ENCODE data around the gene IFNGR2. TPM values are rescaled to one million over a fixed set of nuclear protein-coding genes. Genes with fewer than 3 reads are reported as not detected.
"Not testable (repeated sequence)": the region's sequence is repeated elsewhere in the genome, so short reads cannot be mapped to it uniquely, and the experiment has no call there.

IFNGR2 gene
- total RNA-seq, 1 donor from 2014 or later, result 34.6 TPM

- H3K36me3 ChIP-seq, result peaks cover 20% of the 10 kb centered on the region
- H3K4me3 ChIP-seq, result no peak overlapping the region
- DNase-seq, result no peak
- H3K9me3 ChIP-seq (replicated peaks), result no peaks in the 10 kb centered on the region
- H3K27me3 ChIP-seq (ENCODE audit: low read depth), result no peaks in the 10 kb centered on the region
- H3K27ac ChIP-seq (replicated peaks), result peak overlapping the region; percentile 72
- intact Hi-C loops (cut with micrococcal nuclease), result no loop called here
- peaks cover 26% of the 10 kb centered on the region for H3K4me1 ChIP-seq
- no peak for TF ChIP-seq CTCF (IDR thresholded peaks at IDR 0.05; ENCODE audit: borderline replicate concordance)
These were observed 42.9 kb upstream of the IFNGR2 start for GRCh38 chr21:33360281-33360680.

DNA sequence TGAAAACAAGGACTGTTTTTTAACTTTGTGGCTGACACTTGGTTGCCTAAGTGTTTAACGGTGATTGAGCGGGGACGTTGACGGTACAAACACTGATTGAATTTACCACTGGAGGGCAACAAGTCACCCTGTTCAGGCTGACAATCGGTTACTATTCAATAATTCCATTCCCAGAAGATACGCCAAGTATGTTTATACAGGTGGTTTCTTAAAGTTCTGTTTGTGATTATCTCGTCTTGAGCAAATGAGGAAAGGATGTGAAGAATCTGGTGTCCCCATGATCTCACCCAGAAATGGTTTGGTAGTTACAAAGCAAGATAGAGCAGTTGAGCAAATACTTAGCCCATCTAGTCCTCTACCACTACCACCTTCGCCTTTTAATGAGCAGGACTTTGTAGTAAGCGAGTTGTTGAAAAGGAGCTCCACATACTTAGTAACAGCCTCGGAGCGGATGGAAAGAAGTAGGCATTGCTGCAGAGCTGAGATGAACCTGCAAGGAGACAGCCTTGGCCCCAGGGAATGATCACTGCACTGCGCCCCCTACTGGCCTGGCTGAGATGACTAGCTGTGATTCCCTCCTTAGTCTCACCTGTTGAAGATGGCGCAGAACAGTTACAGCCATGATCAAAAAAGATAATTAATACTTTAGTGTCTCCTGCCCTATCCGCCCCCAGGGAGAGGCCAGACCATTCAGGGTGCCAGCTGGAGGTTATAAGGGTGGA is 42.2 kb upstream of the IFNGR2 start:
- peak; percentile 83 for TF ChIP-seq CTCF (IDR thresholded peaks at IDR 0.05; ENCODE audit: borderline replicate concordance)
- H3K36me3 ChIP-seq, result peaks cover 12% of the 10 kb centered on the region
- peak overlapping the region; percentile 72 for H3K27ac ChIP-seq (replicated peaks)
- H3K27me3 ChIP-seq (ENCODE audit: low read depth), result no peaks in the 10 kb centered on the region
- peak overlapping the region; percentile 58 for H3K4me3 ChIP-seq
- H3K4me1 ChIP-seq, result peaks cover 26% of the 10 kb centered on the region
- peak; percentile 72 for DNase-seq
- intact Hi-C loops (cut with micrococcal nuclease), result no loop called here
- no peaks in the 10 kb centered on the region for H3K9me3 ChIP-seq (replicated peaks)

DNA sequence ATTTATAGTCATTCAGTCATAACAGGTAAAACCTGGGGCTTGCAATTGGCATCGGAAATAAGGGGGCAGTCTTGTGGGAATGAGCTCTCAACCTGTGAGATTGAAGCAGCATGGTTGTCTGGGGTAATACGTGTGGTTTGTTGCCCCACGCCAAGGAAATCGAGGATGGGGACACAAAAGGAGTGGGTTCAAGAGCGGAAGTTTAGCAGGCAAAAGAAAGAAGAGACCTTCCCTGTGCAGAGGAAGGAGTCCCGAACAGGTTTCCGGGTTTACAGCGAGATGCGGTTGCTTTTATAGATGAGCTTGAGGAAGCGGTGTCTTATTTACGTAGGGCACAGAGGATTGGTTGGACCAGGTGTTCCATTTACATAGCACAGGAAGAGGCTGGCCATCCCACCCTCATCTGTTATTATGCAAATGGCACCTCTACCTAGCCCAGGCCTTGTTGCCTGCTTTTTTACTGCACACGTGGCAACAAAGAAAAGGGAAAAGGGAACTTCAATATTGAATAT is 41.1 kb upstream of the IFNGR2 start:
- Histone ChIP-seq H3K9me3 (replicated peaks) (peaks cover 8% of the 10 kb centered on the region), H3K36me3 (peaks cover 1% of the 10 kb centered on the region), H3K27me3 (ENCODE audit: low read depth) (no peaks in the 10 kb centered on the region), H3K4me1 (peaks cover 26% of the 10 kb centered on the region), H3K27ac (replicated peaks) (peak overlapping the region; percentile 72), H3K4me3 (peak overlapping the region; percentile 58)
- no peak for TF ChIP-seq CTCF (IDR thresholded peaks at IDR 0.05; ENCODE audit: borderline replicate concordance)
- DNase-seq, result no peak
- intact Hi-C loops (cut with micrococcal nuclease), result no loop called here

DNA sequence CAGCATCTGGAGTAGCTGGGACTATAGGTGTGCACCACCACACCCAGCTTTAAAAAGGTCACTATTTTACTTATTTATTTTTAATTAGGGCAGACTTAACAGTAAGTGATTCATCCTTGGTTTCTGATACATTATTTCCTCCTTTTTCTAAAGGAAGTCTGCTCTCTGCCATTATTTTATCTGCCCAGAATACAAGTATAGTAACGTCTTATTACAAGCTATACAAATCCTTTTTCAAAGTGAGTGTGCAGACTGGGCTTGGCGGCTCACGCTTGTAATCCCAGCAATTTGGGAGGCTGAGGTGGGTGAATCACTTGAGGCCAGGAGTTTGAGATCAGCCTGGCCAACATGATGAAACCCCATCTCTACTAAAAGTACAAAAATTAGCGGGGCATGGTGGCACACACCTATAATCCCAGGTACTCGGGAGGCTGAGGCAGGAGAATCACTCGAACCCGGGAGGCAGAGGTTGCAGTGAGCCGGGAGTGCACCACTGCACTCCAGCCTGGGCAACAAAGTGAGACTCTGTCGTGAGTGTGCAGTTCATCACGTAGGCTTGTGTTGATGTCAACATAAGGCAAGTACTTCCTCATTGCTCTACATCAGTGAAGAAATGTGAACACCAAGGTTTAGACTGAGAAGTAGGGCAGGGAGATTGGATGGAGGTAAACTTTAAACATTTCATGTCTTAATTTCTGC is 39.2 kb upstream of the IFNGR2 start:
- H3K27ac ChIP-seq (replicated peaks); intact Hi-C loops (cut with micrococcal nuclease); H3K4me3 ChIP-seq; H3K36me3 ChIP-seq; H3K27me3 ChIP-seq (ENCODE audit: low read depth); DNase-seq: not testable (repeated sequence)
- H3K9me3 ChIP-seq (replicated peaks), result peaks cover 24% of the 10 kb centered on the region
- peaks cover 26% of the 10 kb centered on the region for H3K4me1 ChIP-seq

- intact Hi-C loops (cut with micrococcal nuclease), result no loop called here
- Histone ChIP-seq H3K27ac (replicated peaks) (no peak overlapping the region), H3K36me3 (no peaks in the 10 kb centered on the region), H3K4me3 (no peak overlapping the region), H3K27me3 (ENCODE audit: low read depth) (no peaks in the 10 kb centered on the region), H3K9me3 (replicated peaks) (peaks cover 24% of the 10 kb centered on the region), H3K4me1 (peaks cover 25% of the 10 kb centered on the region)
- DNase-seq, result no peak
- TF ChIP-seq CTCF (IDR thresholded peaks at IDR 0.05; ENCODE audit: borderline replicate concordance), result no peak
These were observed 38.4 kb upstream of the IFNGR2 start for GRCh38 chr21:33364830-33365229.

Measured in left ventricle myocardium inferior (tissue), 1 donor.